T-cell (primary cell): ENCODE measurements around the gene GFM2. TPM values are rescaled to one million over a fixed set of nuclear protein-coding genes. Genes with fewer than 3 reads are reported as not detected.

Experiments used
- ATAC-seq, 4 experiments: fragments of 200-7000 bp in 3 of 4; fragments of 150-1000 bp in 1 of 4; cut with Tn5 transposase; replicated peaks in 1 of 4; 1 replicate in 3 of 4; 2 replicates in 1 of 4; pipeline ENCODE4 v1.10.0; 2021; ENCODE audit warnings: moderate library complexity in 3 of 4, mild to moderate bottlenecking in 2 of 4, moderate number of reproducible peaks in 1 of 4
- CTCF ChIA-PET, 2 donors: fragments of 300-600 bp; sonication (Branson Sonifier 250); formaldehyde crosslinking; loops; one replicate each; lab custom pipeline; 2022; ENCODE audit warnings: antibody characterized with exemption in 2 of 2; lab: Charles Lee
- POLR2A ChIA-PET, 2 donors: fragments of 300-600 bp; sonication (Branson Sonifier 250); formaldehyde crosslinking; loops; one replicate each; lab custom pipeline; 2022; ENCODE audit warnings: antibody characterized with exemption in 2 of 2; lab: Charles Lee
- DNase-seq, 35 experiments: peaks; one replicate each; pipeline versions ENCODE4 v3.0.0 to v3.0.0-alpha.2; 2013 to 2023
- H3K27ac ChIP-seq: one replicate; pipeline ENCODE4 v1.5.1; 2013; ENCODE audit warnings: low read length
- H3K27me3 ChIP-seq, 2 experiments: replicated peaks in 1 of 2; 1 replicate in 1 of 2; 2 replicates in 1 of 2; pipeline versions ENCODE4 v1.6.1 to v1.7.0; 2013; ENCODE audit warnings: low read length in 1 of 2, mixed read lengths in 1 of 2; ENCODE audit not compliant: control insufficient read depth in 2 of 2, insufficient read depth in 2 of 2; ENCODE audit errors: extremely low read depth in 1 of 2
- H3K36me3 ChIP-seq, 2 donors: 1 replicate in 1 of 2; 2 replicates in 1 of 2; pipeline versions ENCODE4 v1.6.1 to v1.7.0; 2013; ENCODE audit warnings: low read length in 1 of 2; ENCODE audit not compliant: control insufficient read depth in 2 of 2, insufficient read depth in 1 of 2; ENCODE audit errors: extremely low read depth in 1 of 2
- H3K4me1 ChIP-seq, 2 experiments: 1 replicate in 1 of 2; 2 replicates in 1 of 2; pipeline versions ENCODE4 v1.6.1 to v1.7.0; 2013; ENCODE audit warnings: low read length in 2 of 2, mixed read lengths in 1 of 2; ENCODE audit not compliant: insufficient read depth in 2 of 2, control insufficient read depth in 1 of 2; ENCODE audit errors: extremely low read depth in 1 of 2
- H3K4me3 ChIP-seq, 2 donors: 1 replicate in 1 of 2; 2 replicates in 1 of 2; pipeline versions ENCODE4 v1.5.1 to v1.7.0; 2013; ENCODE audit warnings: mild to moderate bottlenecking in 2 of 2, low read length in 1 of 2, moderate library complexity in 1 of 2; ENCODE audit not compliant: control insufficient read depth in 1 of 2; ENCODE audit errors: extremely low read depth in 1 of 2
- H3K9me3 ChIP-seq: 2 replicates; pipeline ENCODE4 v1.7.0; 2013
- H3K27ac Mint-ChIP-seq, 2 donors: one replicate each; pipeline ENCODE4 v1.8.0; 2020 to 2021; ENCODE audit warnings: mild to moderate bottlenecking in 2 of 2, mixed read lengths in 2 of 2
- H3K27me3 Mint-ChIP-seq, 2 donors: one replicate each; pipeline ENCODE4 v1.8.0; 2021 to 2022; ENCODE audit warnings: mixed read lengths in 2 of 2
- H3K36me3 Mint-ChIP-seq: one replicate; pipeline ENCODE4 v1.8.0; 2021; ENCODE audit warnings: mixed read lengths
- H3K4me1 Mint-ChIP-seq, 3 donors: one replicate each; pipeline ENCODE4 v1.8.0; 2020 to 2022; ENCODE audit warnings: mixed read lengths in 3 of 3, mild to moderate bottlenecking in 1 of 3
- H3K4me3 Mint-ChIP-seq, 3 donors: one replicate each; pipeline ENCODE4 v1.8.0; 2020 to 2022; ENCODE audit warnings: mild to moderate bottlenecking in 3 of 3, mixed read lengths in 3 of 3, moderate library complexity in 3 of 3
- H3K9me3 Mint-ChIP-seq, 3 donors: one replicate each; pipeline ENCODE4 v1.8.0; 2020 to 2022; ENCODE audit warnings: mixed read lengths in 3 of 3
- WGBS: methylation state at CpG from one replicate; pipeline ENCODE4 v1.1.5; 2013; ENCODE audit warnings: missing lambda C conversion rate; ENCODE audit not compliant: insufficient coverage; 5-methylcytosine and 5-hydroxymethylcytosine counted together
- total RNA-seq, 35 experiments: library from RNA in 6 of 35; stranded (reverse) in 6 of 35; fragments of 120-200 nt in 1 of 35; gene quantifications; one replicate each; pipeline versions ENCODE4 v1.2.1 to v1.2.4 and lab custom pipeline; 2013 to 2026

GFM2 gene, protein sequence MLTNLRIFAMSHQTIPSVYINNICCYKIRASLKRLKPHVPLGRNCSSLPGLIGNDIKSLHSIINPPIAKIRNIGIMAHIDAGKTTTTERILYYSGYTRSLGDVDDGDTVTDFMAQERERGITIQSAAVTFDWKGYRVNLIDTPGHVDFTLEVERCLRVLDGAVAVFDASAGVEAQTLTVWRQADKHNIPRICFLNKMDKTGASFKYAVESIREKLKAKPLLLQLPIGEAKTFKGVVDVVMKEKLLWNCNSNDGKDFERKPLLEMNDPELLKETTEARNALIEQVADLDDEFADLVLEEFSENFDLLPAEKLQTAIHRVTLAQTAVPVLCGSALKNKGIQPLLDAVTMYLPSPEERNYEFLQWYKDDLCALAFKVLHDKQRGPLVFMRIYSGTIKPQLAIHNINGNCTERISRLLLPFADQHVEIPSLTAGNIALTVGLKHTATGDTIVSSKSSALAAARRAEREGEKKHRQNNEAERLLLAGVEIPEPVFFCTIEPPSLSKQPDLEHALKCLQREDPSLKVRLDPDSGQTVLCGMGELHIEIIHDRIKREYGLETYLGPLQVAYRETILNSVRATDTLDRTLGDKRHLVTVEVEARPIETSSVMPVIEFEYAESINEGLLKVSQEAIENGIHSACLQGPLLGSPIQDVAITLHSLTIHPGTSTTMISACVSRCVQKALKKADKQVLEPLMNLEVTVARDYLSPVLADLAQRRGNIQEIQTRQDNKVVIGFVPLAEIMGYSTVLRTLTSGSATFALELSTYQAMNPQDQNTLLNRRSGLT
- total RNA-seq, result 10 to 100 TPM; 13.7 to 21.8 (median 20.3) TPM
- total RNA-seq (2013), result 25.4 TPM
- total RNA-seq (lab: John Stamatoyannopoulos, UW), result 15.7 to 73.5 (median 31.2) reads per million in 29 experiments

DNA sequence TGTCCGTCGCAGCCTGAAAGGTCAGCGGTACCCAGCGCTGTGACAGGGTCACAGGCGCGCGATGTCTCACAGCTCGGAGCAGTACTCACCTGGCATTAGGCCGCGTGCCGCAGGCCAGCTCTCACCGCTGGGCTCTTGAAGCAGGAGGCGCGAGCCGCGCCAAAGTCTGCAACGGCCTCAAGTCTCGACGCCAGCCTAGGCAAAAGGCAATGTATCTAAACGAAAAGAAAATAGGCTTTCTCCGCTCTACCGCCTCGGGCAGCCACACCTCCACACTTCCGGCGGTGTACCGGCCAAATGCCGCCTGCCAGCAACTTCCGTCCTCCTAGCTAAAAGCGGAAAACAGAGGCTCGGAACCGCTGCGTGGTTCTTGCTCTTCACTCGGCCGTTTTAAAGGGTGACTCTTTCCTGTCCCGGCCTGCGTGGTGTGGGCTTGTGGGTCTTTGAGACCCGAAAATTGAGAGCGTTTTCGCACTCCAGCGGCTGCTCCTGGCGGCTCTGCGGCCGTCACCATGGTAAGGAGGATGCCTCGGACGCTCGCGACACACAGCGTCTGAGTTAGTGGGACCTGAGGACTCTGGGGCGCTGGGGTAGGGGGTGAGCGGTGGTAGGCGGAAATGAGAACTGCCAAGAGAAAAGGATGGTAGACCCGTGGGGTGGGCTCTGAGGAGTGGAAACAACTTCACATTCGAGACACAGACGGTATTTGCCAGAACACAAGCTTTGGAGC, at the start of gene GFM2, which contains the start of gene NSA2:
Gene GFM2 (minus strand): TSS at position 269 of the 730 bp plus-strand sequence. CDS start 3,375 bp downstream, outside the sequence.
Gene NSA2 (plus strand): TSS at position 401 of the 730 bp plus-strand sequence. CDS start 112 bp downstream, at position 513.
- H3K4me1 Mint-ChIP-seq, result peaks cover 23 to 53% (median 49%) of the 10 kb centered on the region in 3 donors
- peak; percentile 91 to 93 (median 92) for ATAC-seq

DNA sequence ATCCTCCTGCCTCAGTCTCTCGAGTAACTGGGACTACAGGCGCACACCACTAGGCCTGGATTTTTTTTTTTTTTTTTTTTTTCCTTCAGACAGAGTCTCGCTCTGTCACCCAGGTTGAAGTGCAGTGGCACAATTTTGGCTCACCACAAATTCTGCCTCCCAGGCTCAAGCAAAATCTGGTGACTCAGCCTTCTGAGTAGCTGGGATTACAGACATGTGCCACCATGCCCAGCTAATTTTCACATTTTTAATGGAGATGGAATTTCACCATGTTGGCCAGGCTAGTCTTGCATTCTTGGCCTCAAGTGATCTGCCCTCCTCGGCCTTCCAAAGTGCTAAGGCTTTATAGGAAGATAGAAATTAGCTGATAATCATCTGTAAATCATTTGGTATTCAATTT, 44.0 kb upstream of the GFM2 start:
- Mint-ChIP-seq H3K9me3 (no peaks in the 10 kb centered on the region), H3K4me3 (no peak overlapping the region), H3K4me1 (no peaks in the 10 kb centered on the region), H3K27me3 (no peaks in the 10 kb centered on the region), H3K27ac (no peak overlapping the region), H3K36me3 (peaks cover 19% of the 10 kb centered on the region)
- ATAC-seq, result no peak
- no peak overlapping the region for H3K27ac ChIP-seq
- H3K4me1 ChIP-seq, result no peaks in the 10 kb centered on the region
- H3K36me3 ChIP-seq, result peaks cover 0 to 6% of the 10 kb centered on the region in 2 donors
- H3K9me3 ChIP-seq, result no peaks in the 10 kb centered on the region
- no peak overlapping the region for H3K4me3 ChIP-seq
- 70% methylated on average over 2 of the region's 4 CpGs for WGBS
- POLR2A ChIA-PET, result interaction anchor here in 1 of 2 donors (0.7 kb wide), 1 partner anchor 52 kb away, joined by 16 read pairs; no protein-coding TSS in a partner anchor
- no peaks in the 10 kb centered on the region for H3K27me3 ChIP-seq
- no peak for DNase-seq
- CTCF ChIA-PET, result no interaction called here

More for the DNA sequence above, at the start of gene GFM2, which contains the start of gene NSA2:
- H3K36me3 Mint-ChIP-seq, result peaks cover 20% of the 10 kb centered on the region
- H3K9me3 Mint-ChIP-seq, result no peaks in the 10 kb centered on the region
- ChIA-PET CTCF (interaction anchor here (0.9 to 1.3 kb wide), 3 partner anchors 82 to 570 kb away, joined by 3 read pairs; partner anchors contain the start of genes HEXB (in 1 of the 2) and HMGCR (in 1 of the 2)), POLR2A (interaction anchor here in 1 of 2 donors (0.6 kb wide), 1 partner anchor 570 kb away, joined by 3 read pairs; the partner anchor contains the start of gene HMGCR)
- peak within 1 kb of the TSS; percentile 76 to 96 for H3K4me3 ChIP-seq
- H3K36me3 ChIP-seq, result peaks cover 0 to 26% of the 10 kb centered on the region in 2 donors
- DNase-seq, result peak; percentile 85 to 96 (median 91)
- peaks cover 23 to 25% of the 10 kb centered on the region in 2 experiments for H3K4me1 ChIP-seq
- no peaks in the 10 kb centered on the region for H3K27me3 Mint-ChIP-seq
- no peaks in the 10 kb centered on the region for H3K27me3 ChIP-seq
- peak within 1 kb of the TSS; percentile 94 to 97 for H3K27ac Mint-ChIP-seq
- peak within 1 kb of the TSS; percentile 54 for H3K27ac ChIP-seq
- WGBS, result under 1% methylated on average over 51 of the region's 54 CpGs
- peak within 1 kb of the TSS; percentile 99 to 100 (median 99) for H3K4me3 Mint-ChIP-seq
- no peaks in the 10 kb centered on the region for H3K9me3 ChIP-seq

DNA sequence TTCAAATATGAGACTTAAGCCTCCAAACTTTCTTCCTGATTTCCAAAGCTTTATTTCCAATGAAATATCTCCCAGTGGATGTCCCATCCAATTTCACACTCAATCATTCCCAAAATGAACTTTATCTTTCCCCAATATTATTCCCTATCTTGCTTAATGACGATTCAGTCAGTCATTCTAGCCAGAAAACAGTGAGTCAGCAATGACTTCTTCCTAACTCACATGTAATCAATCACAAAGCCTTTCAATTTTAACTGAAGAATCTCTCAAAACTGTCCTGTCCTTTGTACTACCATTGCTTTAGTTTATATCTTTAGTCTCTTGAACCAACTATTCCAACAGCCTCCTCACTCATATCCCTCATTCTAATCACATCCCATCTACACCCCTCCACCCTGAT, 35.0 kb upstream of the GFM2 start:
- H3K36me3 ChIP-seq, result peaks cover 0 to 18% of the 10 kb centered on the region in 2 donors
- Mint-ChIP-seq H3K9me3 (no peaks in the 10 kb centered on the region), H3K27ac (peak overlapping the region in 1 of 2 donors; percentile 46), H3K27me3 (no peaks in the 10 kb centered on the region), H3K36me3 (peaks cover 18% of the 10 kb centered on the region), H3K4me3 (no peak overlapping the region), H3K4me1 (no peaks in the 10 kb centered on the region)
- ATAC-seq, result no peak
- CTCF ChIA-PET, result no interaction called here
- no peak overlapping the region for H3K27ac ChIP-seq
- 63% methylated on average over 1 of the region's 1 CpG for WGBS
- POLR2A ChIA-PET, result no interaction called here
- no peaks in the 10 kb centered on the region for H3K9me3 ChIP-seq
- no peaks in the 10 kb centered on the region for H3K27me3 ChIP-seq
- no peaks in the 10 kb centered on the region for H3K4me1 ChIP-seq
- no peak for DNase-seq
- H3K4me3 ChIP-seq, result no peak overlapping the region

DNA sequence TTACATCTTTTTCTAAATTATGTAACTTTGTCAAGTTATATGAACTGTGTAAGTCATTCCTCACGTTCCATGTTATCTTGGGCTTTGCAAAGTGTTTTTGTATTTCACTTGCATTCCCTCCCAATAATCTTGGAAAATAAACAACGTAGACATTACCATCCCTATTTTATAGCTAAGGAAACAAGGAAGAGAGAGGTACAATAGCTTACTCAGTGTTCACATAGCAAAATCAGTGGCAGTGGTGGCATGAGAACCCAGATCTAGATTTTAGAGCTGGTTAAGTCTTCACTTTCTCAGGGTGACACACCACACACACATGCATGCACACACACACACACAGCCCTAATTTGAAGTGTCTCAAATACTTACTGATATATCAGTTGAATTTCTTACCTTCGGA, 34.3 kb upstream of the GFM2 start:
- no peaks in the 10 kb centered on the region for H3K9me3 ChIP-seq
- H3K27ac Mint-ChIP-seq, result no peak overlapping the region
- H3K4me3 Mint-ChIP-seq, result no peak overlapping the region
- H3K4me3 ChIP-seq, result no peak overlapping the region
- no peaks in the 10 kb centered on the region for H3K9me3 Mint-ChIP-seq
- H3K36me3 ChIP-seq, result peaks cover 0 to 20% of the 10 kb centered on the region in 2 donors
- ChIA-PET POLR2A (no interaction called here), CTCF (no interaction called here)
- ATAC-seq (no peak), DNase-seq (no peak)
- H3K36me3 Mint-ChIP-seq, result peaks cover 20% of the 10 kb centered on the region
- no peaks in the 10 kb centered on the region for H3K27me3 Mint-ChIP-seq
- no peaks in the 10 kb centered on the region for H3K4me1 ChIP-seq
- no peaks in the 10 kb centered on the region for H3K4me1 Mint-ChIP-seq
- no peaks in the 10 kb centered on the region for H3K27me3 ChIP-seq
- H3K27ac ChIP-seq, result no peak overlapping the region
- 100% methylated on average over 1 of the region's 3 CpGs for WGBS

DNA sequence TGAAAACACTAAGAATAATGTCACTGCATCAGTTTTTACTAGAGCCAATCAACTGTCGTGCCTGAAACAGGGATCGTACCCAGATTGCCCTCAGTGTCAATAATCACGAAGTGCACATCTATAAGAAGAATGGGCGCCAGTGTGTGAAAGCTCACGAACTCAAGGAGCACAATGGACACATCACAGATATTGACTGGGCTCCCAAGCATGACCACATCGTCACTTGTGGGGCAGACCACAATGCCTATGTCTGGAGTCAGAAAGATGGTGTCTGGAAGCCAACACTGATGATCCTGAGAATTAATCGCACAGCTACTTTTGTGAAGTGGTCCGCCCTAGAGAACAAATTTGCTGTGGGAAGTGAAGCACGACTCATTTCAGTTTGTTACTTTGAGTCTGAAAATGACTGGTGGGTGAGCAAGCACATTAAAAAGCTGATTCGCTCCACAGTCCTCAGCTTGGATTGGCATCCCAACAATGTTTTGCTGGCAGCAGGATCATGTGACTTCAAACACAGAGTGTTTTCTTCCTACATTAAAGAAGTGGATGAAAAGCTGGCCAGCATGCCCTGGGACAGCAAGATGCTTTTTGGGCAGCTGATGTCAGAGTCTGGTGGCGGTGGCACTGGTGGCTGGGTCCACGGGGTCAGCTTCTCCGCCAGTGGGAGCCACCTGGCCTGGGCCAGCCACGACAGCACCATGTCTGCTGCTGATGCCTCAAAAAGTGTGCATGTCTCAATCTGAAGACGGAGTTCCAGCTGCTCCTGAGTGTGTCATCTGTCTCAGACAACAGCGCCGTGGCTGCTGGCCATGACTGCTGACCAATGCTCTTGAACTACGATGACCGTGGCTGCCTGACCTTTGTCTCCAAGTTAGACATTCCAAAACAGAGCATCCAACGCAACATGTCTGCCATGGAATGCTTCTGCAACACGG, 32.3 kb upstream of the GFM2 start:
- no peaks in the 10 kb centered on the region for H3K4me1 ChIP-seq
- Mint-ChIP-seq H3K4me3 (no peak overlapping the region), H3K27me3 (no peaks in the 10 kb centered on the region), H3K36me3 (peaks cover 29% of the 10 kb centered on the region), H3K27ac (no peak overlapping the region), H3K4me1 (no peaks in the 10 kb centered on the region), H3K9me3 (no peaks in the 10 kb centered on the region)
- ChIA-PET POLR2A (interaction anchor here in 1 of 2 donors (0.8 kb wide), 1 partner anchor 42 kb away, joined by 4 read pairs; no protein-coding TSS in a partner anchor), CTCF (interaction anchor here in 1 of 2 donors (0.7 kb wide), 1 partner anchor 118 kb away, joined by 3 read pairs; no protein-coding TSS in a partner anchor)
- peaks cover 0 to 19% of the 10 kb centered on the region in 2 donors for H3K36me3 ChIP-seq
- no peak overlapping the region for H3K4me3 ChIP-seq
- H3K9me3 ChIP-seq, result no peaks in the 10 kb centered on the region
- whole genome bisulfite sequencing, result 88% methylated on average over 21 of the region's 21 CpGs
- no peaks in the 10 kb centered on the region for H3K27me3 ChIP-seq
- no peak overlapping the region for H3K27ac ChIP-seq
- DNase-seq (no peak), ATAC-seq (no peak)
